ENCODE results near the gene KRTAP2-2.

GRCh38 chr17:41076788-41077187 is 21.8 kb upstream of the KRTAP2-2 start:
- TF ChIP-seq FOS (IDR thresholded peaks at IDR 0.05; ENCODE audit: borderline replicate concordance, extremely low read depth, insufficient read length) (no peak), SPI1 (IDR thresholded peaks at IDR 0.05; ENCODE audit: borderline replicate concordance, insufficient read depth, low read depth, low read length) (no peak), BRCA1 (IDR thresholded peaks at IDR 0.05; ENCODE audit: low read depth, low read length) (no peak), MYC (IDR thresholded peaks at IDR 0.05; ENCODE audit: insufficient read depth, insufficient read length, insufficient replicate concordance, low read length, severe bottlenecking) (no peak), ZSCAN29 (IDR thresholded peaks at IDR 0.05) (no peak), JUND (IDR thresholded peaks at IDR 0.05; ENCODE audit: low read depth, low read length) (no peak), NR2C2 (IDR thresholded peaks at IDR 0.05; ENCODE audit: borderline replicate concordance, control insufficient read depth, insufficient read length, low read depth) (no peak)

All from GM12878 (cell line).